Stimulated activated CD8-positive, alpha-beta memory T cell treated with anti-CD3 and anti-CD28 coated beads, Interleukin-15, amount 100 ng/mL, for 1 hour (primary cell): ENCODE measurements around the gene ALX3.

Source experiments
- DNase-seq: peaks from one replicate; pipeline ENCODE4 v3.0.0-alpha.2; 2020; ENCODE audit warnings: low read depth

Gene ALX3

DNA sequence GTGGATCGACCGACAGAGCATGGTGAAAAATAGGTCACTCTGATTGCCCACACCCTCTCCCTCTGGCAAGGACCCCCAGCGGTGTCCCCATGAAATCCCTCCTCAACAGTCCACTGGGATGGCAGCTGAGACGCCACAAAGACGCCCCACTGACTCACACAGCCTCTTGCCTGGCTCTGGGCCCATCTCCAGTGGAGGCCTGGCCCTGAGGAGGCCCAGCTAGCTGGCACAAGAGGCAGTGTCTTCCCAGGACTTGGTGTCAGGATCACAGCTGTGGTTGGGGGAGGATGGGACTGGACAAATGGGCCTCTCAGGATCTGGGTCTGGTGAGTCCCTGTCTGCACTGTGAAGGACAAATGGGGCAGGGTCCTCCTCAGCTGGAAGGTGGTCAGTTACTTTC lies 4.6 kb downstream of the ALX3 start:
- no peak for DNase-seq

DNA sequence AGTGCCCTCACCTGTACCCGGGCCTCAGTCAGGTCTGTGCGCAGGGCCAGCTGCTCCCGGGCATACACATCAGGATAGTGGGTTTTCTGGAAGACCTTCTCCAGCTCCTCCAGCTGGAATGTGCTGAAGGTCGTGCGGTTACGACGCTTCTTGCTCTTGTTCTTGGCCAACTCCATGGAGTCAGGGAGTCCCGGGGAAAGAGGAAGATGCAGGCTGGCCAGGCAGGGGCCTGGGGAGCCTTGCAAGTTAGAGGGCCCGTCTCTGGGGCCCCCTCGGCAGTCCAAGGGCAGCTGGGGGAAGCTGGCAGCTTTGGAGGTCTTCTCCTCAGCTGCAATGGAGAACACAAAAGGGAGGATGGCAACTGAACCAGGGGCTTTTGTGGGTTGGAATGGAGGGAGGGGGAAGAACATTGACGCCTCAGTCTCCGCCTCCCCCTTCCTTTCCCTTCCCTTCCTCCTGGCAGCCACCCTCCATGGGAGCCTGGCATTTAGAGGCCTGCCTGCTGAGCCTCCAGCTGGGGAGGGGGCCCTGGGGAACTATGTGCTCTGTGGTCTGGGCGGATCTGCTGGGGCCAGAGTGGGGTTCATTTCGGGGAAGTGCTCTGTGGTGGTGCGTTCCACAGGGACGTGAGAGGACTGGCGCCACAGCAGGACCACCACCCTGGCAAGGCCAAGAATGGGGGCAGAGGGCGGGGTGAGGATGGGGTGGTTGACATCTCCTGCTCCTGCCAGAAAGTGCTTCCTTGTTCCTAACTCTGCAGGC lies 5.7 kb downstream of the ALX3 start:
- DNase-seq = no peak

DNA sequence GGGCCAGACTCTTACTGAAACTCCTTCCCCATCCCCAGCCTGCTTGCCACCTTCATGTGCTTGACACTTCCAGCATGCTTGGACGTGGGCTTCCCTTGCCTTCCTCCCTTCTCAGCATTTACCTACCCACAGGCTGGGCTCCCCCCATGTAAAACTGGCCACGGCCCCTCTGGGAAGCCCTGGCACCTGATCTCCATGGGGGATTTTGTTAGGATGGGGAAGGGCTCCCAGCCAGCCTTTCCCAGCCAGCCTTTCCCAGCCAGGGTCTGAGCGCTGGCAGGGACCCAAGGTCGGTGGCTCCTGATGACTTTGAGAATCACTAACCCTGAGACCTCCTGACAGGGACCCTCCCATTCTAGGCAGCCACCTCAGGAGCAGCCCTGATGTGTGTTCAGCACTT lies 6.7 kb downstream of the ALX3 start:
- DNase-seq = no peak

DNA sequence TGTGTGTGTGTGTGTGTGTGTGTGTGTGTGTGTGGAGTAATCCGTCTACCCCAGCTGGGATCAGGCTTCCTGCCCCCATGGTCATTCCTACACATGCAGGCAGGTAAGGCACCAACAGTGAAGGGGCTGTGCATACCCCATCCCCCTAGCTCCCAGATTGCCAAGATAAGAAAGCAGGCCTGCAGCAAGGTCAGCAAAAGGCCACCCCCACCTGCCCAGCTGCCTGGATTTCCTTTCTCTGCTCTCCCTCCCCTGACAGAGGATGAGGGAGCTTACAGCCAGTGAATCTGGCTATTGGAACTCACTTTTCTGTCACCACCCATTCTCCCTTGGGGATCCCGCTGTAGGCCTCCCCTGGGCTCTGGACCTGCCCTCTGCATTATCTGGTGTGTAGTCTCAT lies 7.9 kb downstream of the ALX3 start:
- DNase-seq = no peak

DNA sequence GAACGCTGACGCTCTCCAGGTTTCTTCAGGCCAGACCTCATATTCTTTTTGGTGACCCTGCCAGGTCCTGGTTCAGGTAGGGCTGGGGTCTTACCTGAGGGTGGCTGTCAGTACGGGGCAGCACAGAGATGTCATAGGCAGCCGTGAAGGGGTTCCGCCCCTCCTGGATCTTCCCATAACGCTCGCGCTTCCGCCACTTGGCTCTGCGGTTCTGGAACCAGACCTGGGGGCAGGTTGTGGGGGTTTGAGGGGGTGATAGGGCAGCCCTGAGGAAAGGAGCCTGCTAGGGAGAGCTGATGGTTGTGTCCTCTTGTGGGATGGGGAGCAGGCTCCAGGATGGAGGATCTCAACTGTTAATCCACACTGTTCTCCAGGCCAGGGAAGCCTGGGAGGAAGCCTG lies 9.1 kb downstream of the ALX3 start:
- DNase-seq = no peak

DNA sequence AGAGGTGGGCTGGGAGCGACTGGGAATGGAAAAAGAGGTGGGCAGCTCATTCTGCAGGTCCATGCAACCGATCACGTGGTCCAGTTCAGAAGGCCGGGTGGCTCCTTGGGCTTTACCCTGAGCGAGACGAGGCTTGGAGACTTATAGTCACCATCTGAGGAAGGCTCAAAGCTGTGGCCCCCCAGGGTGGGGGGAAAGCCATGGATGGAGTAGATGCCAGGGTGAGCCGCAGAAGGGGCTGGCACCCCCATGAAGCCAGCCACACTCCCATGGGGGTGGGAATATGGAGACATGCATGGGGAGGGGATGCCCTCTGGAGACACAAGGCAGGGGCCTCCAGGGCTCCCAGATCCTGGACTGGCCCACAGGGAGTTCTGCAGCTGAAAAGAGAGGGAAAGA lies 9.8 kb downstream of the ALX3 start:
- DNase-seq = no peak

DNA sequence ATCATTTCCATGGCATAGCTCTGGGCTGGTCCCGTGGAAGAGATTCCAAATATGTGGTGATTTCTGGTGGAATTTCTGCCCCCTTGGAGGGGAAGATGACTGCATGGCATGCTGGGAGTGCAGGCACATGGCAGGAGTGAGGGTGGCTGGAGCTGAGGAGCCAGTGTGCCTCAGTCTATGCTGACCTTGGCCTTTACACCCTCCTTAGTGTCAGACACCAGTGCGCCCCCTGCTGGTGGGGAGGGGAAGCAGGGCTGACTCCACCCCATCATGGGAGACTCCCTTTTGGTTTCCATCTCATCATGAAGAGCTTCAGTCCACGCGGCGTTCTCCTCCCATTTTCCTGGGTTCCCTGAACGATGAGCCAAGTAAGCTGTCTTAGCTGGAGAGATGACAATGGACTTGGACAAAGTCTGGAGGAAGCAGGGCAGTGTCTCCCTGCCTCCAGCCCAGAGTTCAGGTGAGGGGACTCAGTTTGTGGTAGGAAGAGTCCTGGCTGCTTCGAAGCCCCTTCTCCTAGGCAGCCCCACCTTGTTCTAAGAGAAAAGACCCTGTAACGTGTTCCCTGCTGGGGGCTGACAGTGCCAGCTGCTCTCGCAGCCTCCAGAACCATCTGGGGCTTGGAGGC lies 10.3 kb downstream of the ALX3 start:
- peak; percentile 39 for DNase-seq

DNA sequence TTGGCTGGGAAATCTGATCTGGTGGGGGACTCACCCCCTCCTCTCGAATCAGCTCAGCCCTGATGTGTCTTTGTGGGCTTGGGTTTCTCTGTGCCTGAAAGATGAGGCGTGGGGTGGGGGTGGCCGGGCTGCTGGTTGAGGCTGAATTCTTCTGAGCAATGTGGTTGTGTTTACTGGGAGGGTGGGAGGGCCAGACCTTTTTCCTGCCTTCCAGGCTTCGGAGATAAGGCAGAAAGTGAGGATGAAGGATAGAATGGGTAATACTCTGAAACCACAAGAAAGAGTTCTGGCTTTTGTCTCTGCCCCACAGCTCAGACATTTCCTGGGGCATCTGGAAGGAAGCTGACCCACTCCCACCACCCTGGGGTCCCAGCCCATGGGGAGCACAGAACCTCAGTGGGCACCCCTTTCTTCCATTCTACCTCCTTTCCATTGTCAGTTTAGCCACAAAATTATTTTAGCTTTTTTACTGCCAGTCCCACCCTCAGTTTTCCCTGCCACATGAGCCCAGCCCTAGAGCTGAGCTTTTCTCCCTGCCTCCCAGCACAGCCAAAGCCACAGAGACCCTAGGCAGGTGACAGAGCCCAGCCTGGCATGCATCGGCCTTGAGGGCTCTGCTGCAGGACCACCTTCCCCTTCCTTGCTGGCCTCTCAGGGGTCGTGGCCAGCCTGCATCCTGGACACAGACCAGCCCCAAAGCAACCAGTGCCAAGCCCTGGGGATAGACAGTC lies 11.2 kb downstream of the ALX3 start:
- no peak for DNase-seq

DNA sequence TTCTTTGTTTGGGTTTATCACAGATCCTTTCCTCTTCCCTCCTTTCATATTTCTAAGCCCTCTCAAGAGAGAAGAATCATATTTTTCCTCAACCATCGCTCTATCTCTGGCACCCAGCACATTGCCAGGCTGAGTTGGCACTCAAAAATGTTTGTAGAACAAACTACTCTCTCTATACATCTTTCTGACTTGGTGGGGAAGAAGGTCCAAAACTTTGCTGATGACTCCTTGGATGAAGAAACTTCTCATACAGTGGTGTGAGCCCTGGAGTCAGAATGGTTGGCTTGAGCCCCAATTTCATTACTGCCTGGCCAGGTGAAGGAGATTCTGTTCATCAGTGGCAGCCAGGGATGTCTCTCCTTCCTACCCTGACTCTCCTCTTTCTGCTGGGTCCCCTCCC lies 11.9 kb downstream of the ALX3 start:
- DNase-seq = no peak

DNA sequence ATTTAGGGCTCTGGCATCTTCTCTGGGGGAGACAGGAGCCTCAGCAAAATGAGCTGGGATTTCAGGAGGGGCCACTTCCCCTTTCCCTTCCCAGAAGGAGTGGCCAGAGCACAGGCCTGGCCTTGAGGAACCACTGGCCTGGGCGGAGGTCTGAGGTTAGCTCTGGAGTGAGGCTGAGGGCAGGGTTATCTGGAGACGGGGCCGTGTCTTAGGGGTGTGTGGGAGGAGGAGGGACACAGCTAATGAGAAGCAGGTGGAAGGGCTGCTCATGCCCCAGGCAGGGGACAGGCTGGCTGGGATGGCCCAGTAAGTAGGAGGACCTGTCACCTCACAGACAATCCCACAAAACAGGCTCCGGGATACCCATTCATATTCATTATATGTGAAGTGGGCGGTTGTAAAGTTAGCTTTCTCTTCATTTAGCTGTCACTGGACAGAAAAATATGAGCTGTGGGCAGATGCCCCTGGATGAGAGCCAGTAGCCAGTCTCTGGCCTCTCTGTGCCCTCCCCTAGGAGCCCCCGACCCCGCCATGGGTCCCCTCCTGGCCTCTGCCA lies 12.4 kb downstream of the ALX3 start:
- DNase-seq = no peak

DNA sequence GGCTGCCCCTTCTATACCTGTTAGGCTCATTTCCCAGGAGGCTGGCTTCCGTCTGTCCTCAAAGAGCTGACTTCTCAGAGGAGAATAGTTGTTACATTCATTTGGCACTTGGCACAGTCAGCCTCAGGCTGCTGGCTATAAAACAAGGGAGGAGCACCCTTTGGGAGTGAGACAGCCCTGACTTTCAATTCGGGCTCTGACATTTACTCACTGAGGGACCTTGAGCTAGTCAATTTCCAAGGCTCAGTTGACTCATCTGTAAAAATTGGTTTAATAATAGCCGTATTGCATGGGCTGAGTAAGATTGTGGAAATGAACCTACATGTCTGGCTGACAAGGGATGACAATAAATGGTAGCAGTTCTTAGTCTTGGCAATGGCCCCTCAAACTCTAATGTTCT lies 13.7 kb downstream of the ALX3 start:
- DNase-seq = no peak

DNA sequence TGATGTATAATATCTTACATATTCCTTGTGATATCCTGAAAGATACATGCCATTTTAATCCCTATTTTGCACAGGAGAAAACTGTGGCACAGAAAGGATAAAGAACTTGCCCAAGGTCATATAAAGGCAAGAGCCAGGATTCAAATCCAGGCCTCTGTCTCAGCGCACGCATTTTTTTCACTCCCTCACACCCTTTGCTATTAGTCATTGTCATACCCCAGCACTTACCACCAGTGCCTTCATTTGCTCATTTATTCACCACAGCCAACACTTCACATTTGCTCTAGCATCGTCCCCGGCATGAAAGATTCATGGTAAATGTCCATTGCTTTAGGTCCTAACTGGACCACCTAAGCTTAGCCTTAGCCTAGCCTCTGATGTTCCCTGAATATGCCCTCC lies 14.2 kb downstream of the ALX3 start:
- DNase-seq = no peak

DNA sequence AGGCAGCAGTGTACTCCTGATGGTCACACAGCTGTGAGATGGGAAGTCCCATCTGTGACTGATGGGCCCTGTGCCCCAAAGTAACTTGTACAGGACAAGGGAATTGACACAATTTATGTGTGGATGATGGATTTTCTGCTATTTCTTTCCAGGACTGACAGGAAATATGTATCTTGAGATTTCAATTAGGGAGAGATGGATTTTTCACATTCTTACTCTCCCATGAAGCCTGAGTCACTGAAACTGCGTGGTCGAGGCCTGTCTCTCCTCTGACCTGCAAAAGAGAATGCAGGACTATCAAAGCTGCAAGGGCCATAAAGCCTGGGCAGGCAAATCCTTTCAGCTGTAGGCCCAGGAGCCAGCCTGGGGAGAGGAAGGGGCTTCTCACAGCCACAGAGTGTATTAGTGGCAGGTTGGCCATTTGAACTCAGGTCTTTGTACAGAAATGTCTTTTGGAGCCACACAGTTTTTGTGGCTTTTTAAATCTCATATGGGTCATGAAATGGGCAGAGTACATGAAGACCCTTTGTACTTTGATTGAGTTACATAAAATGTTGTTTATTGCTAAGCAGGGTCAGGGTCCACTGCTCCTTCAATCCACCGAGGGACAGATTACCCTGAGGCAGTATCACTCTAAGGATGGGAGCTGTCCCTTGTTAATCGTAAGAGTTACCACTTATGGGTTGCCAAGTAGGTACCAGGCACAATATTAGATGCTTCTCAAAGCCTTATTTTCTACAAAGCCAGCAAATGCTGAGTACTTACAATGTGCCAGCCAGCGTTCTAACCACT lies 14.8 kb downstream of the ALX3 start:
- DNase-seq = no peak

DNA sequence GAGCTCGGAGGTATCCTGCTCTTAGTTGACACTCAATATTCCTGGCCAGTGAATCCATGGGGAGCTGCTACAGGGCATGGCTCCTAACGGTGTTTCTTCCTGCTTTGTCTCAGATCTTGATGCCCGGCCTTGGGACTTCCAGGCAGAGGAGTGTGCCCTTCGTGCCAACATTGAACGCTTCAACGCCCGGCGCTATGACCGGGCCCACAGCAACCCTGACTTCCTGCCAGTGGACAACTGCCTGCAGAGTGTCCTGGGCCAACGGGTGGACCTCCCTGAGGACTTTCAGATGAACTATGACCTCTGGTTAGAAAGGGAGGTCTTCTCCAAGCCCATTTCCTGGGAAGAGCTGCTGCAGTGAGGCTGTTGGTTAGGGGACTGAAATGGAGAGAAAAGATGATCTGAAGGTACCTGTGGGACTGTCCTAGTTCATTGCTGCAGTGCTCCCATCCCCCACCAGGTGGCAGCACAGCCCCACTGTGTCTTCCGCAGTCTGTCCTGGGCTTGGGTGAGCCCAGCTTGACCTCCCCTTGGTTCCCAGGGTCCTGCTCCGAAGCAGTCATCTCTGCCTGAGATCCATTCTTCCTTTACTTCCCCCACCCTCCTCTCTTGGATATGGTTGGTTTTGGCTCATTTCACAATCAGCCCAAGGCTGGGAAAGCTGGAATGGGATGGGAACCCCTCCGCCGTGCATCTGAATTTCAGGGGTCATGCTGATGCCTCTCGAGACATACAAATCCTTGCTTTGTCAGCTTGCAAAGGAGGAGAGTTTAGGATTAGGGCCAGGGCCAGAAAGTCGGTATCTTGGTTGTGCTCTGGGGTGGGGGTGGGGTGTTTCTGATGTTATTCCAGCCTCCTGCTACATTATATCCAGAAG lies 16.7 kb downstream of the ALX3 start:
- DNase-seq = peak; percentile 44

DNA sequence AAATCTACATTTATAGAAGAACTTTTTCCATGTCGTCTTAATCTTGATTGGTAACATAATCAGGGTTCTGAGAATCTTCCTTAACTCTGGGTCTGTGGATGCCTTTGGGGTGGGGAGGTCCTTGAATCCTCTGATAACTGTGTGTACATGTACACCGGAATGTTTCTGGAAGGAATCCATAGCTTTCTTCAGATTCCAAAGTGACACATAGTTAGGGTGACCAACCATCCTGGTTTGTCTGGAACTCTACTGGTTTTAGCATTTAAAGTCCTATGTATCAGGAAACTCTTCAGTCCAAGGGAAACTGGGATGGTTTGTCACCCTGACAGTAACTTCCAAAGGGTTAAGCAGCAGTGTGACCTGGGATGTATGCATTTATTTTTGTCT lies 19.2 kb downstream of the ALX3 start:
- no peak for DNase-seq

DNA sequence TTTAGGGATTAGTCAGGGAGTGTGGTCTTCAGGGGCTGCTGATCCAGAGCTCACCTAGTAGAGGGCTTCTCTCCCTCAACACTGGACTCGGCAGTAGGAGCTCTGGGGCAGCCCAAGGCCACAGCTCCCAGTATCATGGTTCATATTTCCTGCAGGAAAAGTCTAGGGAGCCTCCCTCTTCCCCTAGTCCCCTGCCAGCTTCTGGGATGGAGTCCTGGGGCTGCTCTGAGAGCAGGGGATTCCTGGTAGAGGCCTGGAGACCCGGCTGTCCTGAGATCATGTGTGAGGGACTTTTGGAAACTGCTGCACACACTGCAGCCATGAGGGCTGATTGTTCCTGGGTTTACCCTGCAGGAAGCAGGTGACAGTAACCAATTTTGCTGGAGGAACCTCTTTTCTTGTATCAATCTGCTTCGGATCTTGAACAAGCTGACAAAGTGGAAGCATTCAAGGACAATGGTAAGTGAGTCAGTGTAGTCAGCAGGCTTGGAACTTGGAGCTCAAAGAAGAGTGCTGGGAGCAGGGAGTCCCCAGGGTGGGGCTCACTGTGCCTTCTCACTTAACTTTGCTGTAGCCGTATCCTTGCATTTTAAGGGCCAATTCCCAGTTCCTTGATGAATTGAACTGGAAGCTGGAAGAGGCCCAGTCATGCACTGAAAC lies 19.7 kb downstream of the ALX3 start:
- DNase-seq = no peak

DNA sequence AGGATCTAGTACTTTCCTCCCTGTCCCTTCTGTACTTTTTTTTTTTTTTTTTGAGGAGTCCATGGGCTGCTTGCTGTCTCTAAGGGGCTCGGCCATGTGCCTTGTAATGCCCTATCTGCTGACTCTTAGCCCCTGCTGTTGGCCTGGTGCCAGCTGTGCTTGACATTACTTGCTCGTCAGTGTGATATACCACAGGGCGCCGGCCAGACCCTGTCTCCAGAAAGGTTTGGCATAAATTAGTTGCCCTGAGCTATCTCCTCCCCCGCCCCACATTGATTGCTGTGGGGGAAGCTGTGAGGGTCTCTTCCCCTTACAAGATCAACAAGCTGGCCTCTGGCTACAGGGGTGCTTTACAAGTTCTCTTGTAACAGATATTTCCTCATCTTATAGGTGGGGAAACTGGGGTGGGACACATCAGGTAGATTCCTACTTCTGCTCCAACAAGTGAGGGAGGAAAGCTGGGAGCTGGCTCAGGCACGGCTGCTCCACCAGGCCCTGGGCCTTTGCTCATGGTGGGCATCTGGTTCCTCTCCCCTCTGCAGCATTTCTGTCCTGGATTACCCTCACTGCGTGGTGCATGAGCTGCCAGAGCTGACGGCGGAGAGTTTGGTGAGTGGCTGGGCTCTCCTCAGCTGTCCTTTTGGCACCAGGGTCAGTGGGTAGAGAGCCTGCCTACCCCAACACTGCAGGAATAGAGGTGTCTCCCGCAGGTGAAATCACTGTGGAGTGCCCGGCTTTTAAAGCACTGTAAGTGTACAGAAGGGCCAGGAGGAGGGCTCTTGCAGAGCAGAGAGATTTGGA lies 20.5 kb downstream of the ALX3 start:
- no peak for DNase-seq

DNA sequence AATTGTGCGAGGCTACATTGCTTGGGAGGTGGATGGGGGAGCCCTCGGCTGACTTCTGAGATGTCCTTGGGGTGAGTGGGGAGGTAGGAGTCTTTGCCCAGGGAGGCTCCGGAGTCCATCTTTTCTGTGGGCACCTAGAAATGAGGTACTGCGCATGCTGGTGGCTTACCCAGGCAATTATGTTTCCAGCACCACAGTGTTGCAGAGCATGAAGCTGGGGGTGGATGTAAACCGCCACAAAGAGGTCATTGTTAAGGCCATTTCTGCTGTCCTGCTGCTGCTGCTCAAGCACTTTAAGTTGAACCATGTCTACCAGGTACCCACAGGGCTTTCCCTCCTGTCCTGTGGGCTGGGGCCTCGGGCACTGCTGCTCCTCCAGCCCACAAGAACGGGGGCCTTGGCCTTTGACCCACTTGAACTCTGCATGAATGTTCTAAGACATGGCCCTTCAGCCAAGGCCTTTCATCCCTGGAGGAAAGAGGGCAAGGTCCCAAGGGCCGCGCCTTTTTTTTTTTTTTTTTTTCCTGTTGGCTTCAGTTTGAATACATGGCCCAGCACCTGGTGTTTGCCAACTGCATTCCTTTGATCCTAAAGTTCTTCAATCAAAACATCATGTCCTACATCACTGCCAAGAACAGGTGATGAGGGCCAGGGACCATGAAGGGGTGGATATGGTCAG lies 21.4 kb downstream of the ALX3 start:
- DNase-seq = no peak

DNA sequence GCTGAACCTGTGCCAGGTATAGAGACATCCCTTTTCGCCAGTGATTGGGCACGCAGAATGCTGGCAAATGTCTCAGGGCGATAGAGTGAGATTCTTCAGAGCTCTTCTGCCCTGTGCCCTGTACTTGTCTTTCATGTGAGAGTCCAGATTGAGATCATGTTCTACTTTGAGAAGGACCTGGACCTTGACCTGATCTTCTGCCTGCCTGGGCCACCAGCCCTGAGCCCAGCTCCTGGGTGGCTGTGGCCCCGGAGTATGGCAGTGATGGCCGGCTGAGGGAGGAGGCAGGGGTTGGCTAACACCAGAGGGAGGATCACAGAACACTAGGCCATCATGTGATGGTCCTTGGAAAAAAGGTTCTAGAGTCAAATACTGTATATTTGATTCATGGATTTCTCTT lies 22.2 kb downstream of the ALX3 start:
- no peak for DNase-seq
